ENCODE measurements around the gene STK33.

Gene STK33

DNA sequence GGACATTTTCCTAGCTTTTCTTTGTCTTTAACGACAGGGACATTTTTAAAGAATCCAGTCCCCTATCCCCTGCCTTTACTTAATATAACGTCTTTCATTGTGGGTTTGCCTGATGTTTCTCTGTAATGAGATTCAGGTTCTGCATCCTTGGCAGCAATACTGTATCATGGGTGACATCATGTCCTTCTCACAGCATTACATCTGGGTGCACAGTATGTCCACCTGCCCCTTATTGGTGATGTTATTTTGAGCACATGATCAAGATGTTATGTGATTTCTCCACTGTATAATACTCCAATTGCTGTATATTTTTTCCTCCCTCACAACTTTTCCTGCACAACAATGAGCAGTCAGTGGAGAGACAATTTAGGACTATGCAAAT, 9.7 kb upstream of the STK33 start:
- no peak overlapping the region for H3K27ac ChIP-seq
- TF ChIP-seq ZFX (IDR thresholded peaks at IDR 0.05), result no peak
- TF ChIP-seq, protein P1, sequence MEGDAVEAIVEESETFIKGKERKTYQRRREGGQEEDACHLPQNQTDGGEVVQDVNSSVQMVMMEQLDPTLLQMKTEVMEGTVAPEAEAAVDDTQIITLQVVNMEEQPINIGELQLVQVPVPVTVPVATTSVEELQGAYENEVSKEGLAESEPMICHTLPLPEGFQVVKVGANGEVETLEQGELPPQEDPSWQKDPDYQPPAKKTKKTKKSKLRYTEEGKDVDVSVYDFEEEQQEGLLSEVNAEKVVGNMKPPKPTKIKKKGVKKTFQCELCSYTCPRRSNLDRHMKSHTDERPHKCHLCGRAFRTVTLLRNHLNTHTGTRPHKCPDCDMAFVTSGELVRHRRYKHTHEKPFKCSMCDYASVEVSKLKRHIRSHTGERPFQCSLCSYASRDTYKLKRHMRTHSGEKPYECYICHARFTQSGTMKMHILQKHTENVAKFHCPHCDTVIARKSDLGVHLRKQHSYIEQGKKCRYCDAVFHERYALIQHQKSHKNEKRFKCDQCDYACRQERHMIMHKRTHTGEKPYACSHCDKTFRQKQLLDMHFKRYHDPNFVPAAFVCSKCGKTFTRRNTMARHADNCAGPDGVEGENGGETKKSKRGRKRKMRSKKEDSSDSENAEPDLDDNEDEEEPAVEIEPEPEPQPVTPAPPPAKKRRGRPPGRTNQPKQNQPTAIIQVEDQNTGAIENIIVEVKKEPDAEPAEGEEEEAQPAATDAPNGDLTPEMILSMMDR (conservative IDR thresholded peaks at IDR 0.05), result no peak

DNA sequence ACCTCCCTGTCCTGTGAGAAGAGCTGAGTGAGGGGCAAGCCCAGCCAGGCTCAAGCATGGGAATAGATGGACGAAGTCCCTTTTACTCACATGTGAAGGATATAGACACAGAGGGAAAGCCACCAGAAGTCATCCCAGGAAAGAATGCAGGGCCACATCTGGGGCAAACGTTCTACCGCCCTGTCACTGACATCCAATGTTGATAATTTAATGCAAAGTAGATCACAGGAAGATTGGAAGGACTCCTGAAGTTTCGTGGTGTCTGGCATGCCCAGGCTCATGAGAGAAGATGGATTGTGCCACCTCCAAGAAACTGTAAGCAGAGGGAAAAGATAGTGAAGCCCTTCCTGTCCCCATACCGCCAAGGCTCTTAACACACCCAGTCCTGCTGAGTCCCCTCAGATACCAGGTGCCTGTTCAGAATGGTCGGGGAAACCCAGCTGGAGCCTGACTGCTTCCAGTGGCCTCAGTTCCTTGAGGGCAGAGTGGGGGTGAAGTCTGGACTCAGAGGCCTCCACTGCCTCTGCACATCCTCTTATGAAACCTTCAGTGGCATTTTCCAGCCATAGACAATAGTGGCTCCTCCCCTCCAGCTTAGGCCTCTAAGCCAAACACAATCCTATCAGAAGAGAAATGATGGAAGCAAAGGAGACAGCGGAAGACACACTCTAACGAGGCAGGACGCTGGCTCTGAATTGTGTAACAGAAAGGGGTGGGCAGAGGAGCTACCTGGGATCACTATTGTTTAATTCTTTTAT, 7.5 kb upstream of the STK33 start:
- H3K27ac ChIP-seq, result no peak overlapping the region
- TF ChIP-seq ZFX (IDR thresholded peaks at IDR 0.05), result no peak
- TF ChIP-seq, protein P1 (conservative IDR thresholded peaks at IDR 0.05), result no peak

DNA sequence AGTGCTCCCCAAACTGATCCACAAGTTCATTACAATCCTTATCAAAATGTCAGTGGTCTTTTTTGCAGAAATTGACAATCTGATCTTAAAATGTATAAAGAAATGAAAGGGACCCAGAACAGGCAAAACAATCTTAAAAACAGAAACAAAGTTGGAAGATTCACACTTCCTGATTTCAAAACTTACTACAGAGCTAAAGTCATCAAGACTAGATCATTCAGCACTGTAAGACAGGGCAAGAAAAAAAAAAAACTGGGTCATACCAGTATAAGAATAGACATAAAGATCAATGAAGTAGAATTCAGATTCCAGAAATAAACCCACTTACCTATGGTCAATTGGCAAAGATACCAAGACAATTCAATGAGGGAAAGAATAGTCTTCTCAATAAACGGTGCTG, 4.5 kb upstream of the STK33 start:
- TF ChIP-seq, protein P1 (conservative IDR thresholded peaks at IDR 0.05), result no peak
- no peak for TF ChIP-seq ZFX (IDR thresholded peaks at IDR 0.05)
- no peak overlapping the region for H3K27ac ChIP-seq

DNA sequence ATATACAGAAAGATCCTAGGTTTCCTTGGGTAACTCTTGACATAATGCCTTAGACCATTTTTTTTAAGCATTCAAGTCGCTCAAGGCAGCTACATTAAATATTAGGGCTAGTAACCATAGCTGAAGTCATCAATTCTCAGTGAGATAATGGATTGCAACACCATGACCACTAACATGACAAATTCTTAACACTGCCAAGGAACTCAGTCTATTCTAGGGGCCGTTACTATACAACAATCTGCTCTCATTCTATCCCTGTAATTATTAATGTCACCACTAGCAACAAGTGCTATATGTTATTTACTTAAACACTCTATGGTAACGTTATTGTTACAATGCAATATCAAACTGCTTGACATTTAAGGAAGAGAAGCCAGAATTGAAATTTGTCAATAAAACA, 3.2 kb upstream of the STK33 start:
- no peak overlapping the region for H3K27ac ChIP-seq
- TF ChIP-seq, protein P1 (conservative IDR thresholded peaks at IDR 0.05), result no peak
- no peak for TF ChIP-seq ZFX (IDR thresholded peaks at IDR 0.05)

DNA sequence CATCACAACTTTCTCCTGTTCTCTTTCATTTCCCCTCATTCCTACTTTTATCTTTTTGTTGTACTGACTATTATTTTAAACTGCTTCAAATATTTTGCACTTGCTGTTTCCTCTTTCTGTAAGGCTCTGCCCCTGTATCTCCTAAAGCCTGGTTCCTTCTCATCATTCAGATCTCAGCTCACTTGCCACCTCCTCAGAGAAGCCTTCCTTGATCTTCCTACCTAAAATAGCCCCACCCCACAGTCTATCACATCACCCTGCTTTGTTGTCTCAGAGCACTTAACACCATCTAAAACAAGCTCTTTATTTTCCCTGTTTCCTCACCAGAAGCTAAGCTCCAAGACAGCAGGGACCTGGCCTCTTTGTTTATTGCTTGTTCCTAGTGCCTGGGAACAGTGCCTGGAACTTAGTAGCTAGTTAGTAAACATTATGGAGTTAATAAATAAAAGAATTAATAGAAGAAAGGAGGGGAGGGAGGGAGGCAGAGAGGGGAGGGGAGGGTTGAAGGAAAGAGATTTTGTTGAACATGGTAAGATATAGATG, 2.5 kb upstream of the STK33 start:
- H3K27ac ChIP-seq, result no peak overlapping the region
- TF ChIP-seq, protein P1 (conservative IDR thresholded peaks at IDR 0.05), result no peak
- TF ChIP-seq ZFX (IDR thresholded peaks at IDR 0.05), result no peak

DNA sequence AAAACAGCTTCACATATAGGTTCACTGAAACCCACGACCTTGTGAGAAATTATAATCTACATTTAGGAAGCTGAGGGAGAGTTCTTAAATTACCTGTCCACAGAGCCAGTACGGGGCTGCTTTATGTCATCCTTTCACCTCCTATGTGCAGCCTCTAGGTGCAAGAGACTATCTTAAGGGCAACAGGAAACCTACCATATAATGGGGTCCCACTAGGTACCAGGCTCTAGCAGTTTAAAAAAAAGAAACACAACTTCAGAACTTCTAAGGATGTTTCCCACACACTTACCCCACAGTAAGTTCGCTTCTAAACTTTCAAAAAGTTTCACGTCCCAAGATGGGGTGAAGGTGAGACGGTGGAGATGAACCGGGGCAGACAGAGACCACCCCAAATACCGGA, 573 bp downstream of the STK33 start:
- TF ChIP-seq, protein P1 (conservative IDR thresholded peaks at IDR 0.05), result no peak
- TF ChIP-seq ZFX (IDR thresholded peaks at IDR 0.05), result no peak
- peak overlapping the region; percentile 68 for H3K27ac ChIP-seq

DNA sequence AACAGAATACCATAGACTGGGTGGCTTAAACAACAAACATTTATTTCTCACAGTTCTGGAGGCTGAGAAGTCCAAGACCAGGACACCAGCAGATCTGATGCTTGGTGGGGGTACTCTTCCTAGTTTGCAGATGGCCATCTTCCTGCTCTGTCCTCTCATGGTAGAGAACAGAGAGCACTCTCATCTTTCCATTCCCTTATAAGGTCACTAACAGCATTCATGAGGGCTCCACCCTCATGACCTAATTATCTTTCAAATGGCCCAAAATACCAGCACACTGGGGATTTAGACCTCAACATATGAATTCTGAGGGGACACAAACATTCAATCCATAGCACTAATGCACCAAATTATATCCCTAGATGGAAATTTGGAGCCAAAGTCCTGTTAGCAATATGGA, 6.1 kb downstream of the STK33 start:
- no peak overlapping the region for H3K27ac ChIP-seq
- no peak for TF ChIP-seq ZFX (IDR thresholded peaks at IDR 0.05)
- TF ChIP-seq, protein P1 (conservative IDR thresholded peaks at IDR 0.05), result no peak

All from C4-2B (cell line).